ENCODE data around the gene NR3C1.

DNA sequence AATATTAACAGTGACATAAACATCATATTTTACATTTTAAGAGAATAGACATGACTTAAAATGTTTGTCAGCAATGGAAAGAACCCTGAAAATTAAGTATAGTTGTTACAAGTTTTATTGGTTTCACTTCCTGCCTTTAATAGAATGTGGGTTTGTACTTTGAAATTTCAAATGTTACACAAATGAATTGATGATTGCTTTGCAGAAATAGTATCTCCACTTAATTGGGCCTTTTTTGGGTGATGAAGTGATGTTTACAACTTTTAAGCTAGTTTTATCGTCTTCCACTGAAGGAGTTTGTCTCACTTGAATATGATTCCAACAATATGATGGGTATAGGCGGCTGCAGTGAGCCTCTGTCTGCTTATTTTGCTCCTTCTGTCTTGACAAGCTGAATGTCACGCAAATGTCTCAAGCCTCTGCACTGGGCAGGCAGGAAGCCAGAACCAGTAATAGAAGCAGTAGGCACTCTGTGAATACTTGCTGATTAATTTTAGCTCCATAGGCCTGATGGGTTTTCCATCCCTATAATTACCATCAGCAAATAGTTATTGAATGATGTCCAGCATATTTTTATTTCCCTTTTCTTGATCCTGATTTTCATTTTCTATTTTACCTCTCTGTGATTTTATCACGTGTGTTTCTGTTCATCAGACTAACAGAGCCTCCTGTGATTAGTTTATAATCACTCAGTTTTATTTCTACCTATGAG is 10.6 kb upstream of the NR3C1 start:
- TF ChIP-seq POLR2A (IDR thresholded peaks at IDR 0.05; ENCODE audit: low read depth, low read length) (no peak), MAFK (IDR thresholded peaks at IDR 0.05; ENCODE audit: low read depth, low read length) (no peak), CTCF (conservative IDR thresholded peaks at IDR 0.05; ENCODE audit: low read depth, low read length) (no peak), CHD1 (IDR thresholded peaks at IDR 0.05; ENCODE audit: low read depth, low read length) (no peak), RAD21 (IDR thresholded peaks at IDR 0.05; ENCODE audit: low read length) (no peak), FOS (IDR thresholded peaks at IDR 0.05; ENCODE audit: low read depth, low read length) (no peak), CEBPB (IDR thresholded peaks at IDR 0.05; ENCODE audit: low read depth, low read length) (no peak), NFE2L2 (IDR thresholded peaks at IDR 0.05; ENCODE audit: low read depth, low read length) (no peak), SMC3 (IDR thresholded peaks at IDR 0.05; ENCODE audit: low read depth, low read length) (no peak), ELK1 (IDR thresholded peaks at IDR 0.05; ENCODE audit: borderline replicate concordance, low read depth, low read length) (no peak)
